GM12878 (cell line): ENCODE measurements around the gene GPC6. TPM values are rescaled to one million over a fixed set of nuclear protein-coding genes. Genes with fewer than 3 reads are reported as not detected.

Experiments used
- ATAC-seq: fragments of 200-7000 bp; cut with Tn5 transposase; 3 replicates; pipeline ENCODE4 v1.9.1; 2020; ENCODE audit warnings: mild to moderate bottlenecking, moderate library complexity
- BruUV-seq: library from RNA; stranded (reverse); fragments of 400-500 nt; replicated peaks from 2 replicates; lab custom pipeline; 2021; lab: Mats Ljungman, UMichigan
- CTCF ChIA-PET: fragments of 300-600 bp; sonication (Branson Sonifier 250); formaldehyde crosslinking; extraction: SDS; loops from one replicate; lab custom pipeline; 2021; ENCODE audit warnings: inconsistent platforms; lab: Yijun Ruan, JAX
- POLR2A ChIA-PET: fragments of 350-600 bp; formaldehyde crosslinking; extraction: SDS; loops from one replicate; lab custom pipeline; 2021; ENCODE audit warnings: inconsistent platforms; lab: Charles Lee
- RAD21 ChIA-PET: fragments of 300-600 bp; sonication (Branson Sonifier 250); formaldehyde crosslinking; loops from one replicate; lab custom pipeline; 2023; ENCODE audit warnings: antibody characterized with exemption; ENCODE audit not compliant: unreplicated experiment; lab: Charles Lee
- SMC1A ChIA-PET: fragments of 300-600 bp; sonication (Branson Sonifier 250); formaldehyde crosslinking; loops from one replicate; lab custom pipeline; 2023; ENCODE audit not compliant: unreplicated experiment, uncharacterized antibody; lab: Charles Lee
- DNase-seq: peaks from one replicate; pipeline ENCODE4 v3.0.0-alpha.2; 2011; ENCODE audit warnings: low read depth, low spot score
- FAIRE-seq: peaks from 3 replicates; lab custom pipeline; 2011; peaks lifted over from hg19 to GRCh38; lab: Jason Lieb, UNC
- H2AFZ ChIP-seq: 2 replicates; pipeline ENCODE4 v1.6.0; 2011; ENCODE audit warnings: low read depth, low read length, control low read depth; ENCODE audit not compliant: control insufficient read depth
- H3K27ac ChIP-seq: 2 replicates; pipeline ENCODE4 v1.5.1; 2011; ENCODE audit warnings: control low read depth; ENCODE audit not compliant: control insufficient read depth, insufficient read depth
- H3K27me3 ChIP-seq, 2 experiments: replicated peaks in 1 of 2; 2 replicates each; pipeline versions ENCODE4 v1.6.0 to v1.6.1; 2011; ENCODE audit warnings: low read length in 1 of 2; ENCODE audit not compliant: control insufficient read depth in 2 of 2, insufficient read depth in 2 of 2
- H3K36me3 ChIP-seq, 2 experiments: 2 replicates each; pipeline ENCODE4 v1.5.1; 2011; ENCODE audit warnings: low read length in 1 of 2; ENCODE audit not compliant: control insufficient read depth in 2 of 2, insufficient read depth in 2 of 2
- H3K4me1 ChIP-seq: 2 replicates; pipeline ENCODE4 v1.6.1; 2011; ENCODE audit warnings: mild to moderate bottlenecking, low read length, moderate library complexity, mixed read lengths; ENCODE audit not compliant: control insufficient read depth, insufficient read depth
- H3K4me2 ChIP-seq: 2 replicates; pipeline ENCODE4 v1.6.0; 2011; ENCODE audit warnings: control low read depth; ENCODE audit not compliant: control insufficient read depth, insufficient read depth
- H3K4me3 ChIP-seq: fragments of 200-600 bp; sonication (generic); 2 replicates; pipeline ENCODE4 v1.5.1; 2016
- H3K79me2 ChIP-seq: 2 replicates; pipeline ENCODE4 v1.6.0; 2011; ENCODE audit warnings: low read length; ENCODE audit not compliant: control insufficient read depth, insufficient read depth
- H3K9ac ChIP-seq: 2 replicates; pipeline ENCODE4 v1.8.0; 2011; ENCODE audit warnings: low read length, control low read depth, mixed read lengths; ENCODE audit not compliant: control insufficient read depth, insufficient read depth
- H3K9me3 ChIP-seq: replicated peaks from 3 replicates; pipeline ENCODE4 v1.5.1; 2011; ENCODE audit warnings: mild to moderate bottlenecking, low read length; ENCODE audit not compliant: control insufficient read depth, insufficient read depth
- H4K20me1 ChIP-seq: 2 replicates; pipeline ENCODE4 v1.6.0; 2011; ENCODE audit not compliant: control insufficient read depth, insufficient read depth
- ASH2L ChIP-seq: fragments of 300-600, 200-600 bp; sonication (generic); IDR thresholded peaks from 2 replicates; pipeline ENCODE4 v1.6.1; 2017; ENCODE audit warnings: low read depth, mild to moderate bottlenecking, borderline replicate concordance
- ATF3 ChIP-seq: IDR thresholded peaks from 2 replicates; pipeline ENCODE4 v1.6.1; 2011; ENCODE audit warnings: low read depth, mild to moderate bottlenecking, low read length, moderate library complexity, borderline replicate concordance; ENCODE audit errors: extremely low read depth
- CBX5 ChIP-seq: sonication (generic); IDR thresholded peaks from 2 replicates; pipeline ENCODE4 v1.6.1; 2016; ENCODE audit warnings: low read depth, moderate library complexity, mild to moderate bottlenecking, inconsistent platforms
- DPF2 ChIP-seq: fragments of 450-650 bp; IDR thresholded peaks from 2 replicates; pipeline ENCODE4 v1.6.1; 2017; ENCODE audit warnings: mild to moderate bottlenecking
- ETV6 ChIP-seq, 2 experiments: fragments of 450-650 bp in 1 of 2; IDR thresholded peaks in 1 of 2; conservative IDR thresholded peaks in 1 of 2; 2 replicates each; pipeline ENCODE4 v1.6.1; 2014; ENCODE audit warnings: antibody characterized with exemption in 1 of 2, borderline replicate concordance in 1 of 2, low read depth in 1 of 2, mild to moderate bottlenecking in 1 of 2, moderate library complexity in 1 of 2
- LARP7 ChIP-seq: fragments of 450-650 bp; IDR thresholded peaks from 2 replicates; pipeline ENCODE4 v1.6.1; 2017; ENCODE audit warnings: mild to moderate bottlenecking
- MTA3 ChIP-seq: IDR thresholded peaks from 2 replicates; pipeline ENCODE4 v1.6.1; 2012; ENCODE audit warnings: low read length, inconsistent platforms, borderline replicate concordance
- NBN ChIP-seq: fragments of 450-650 bp; IDR thresholded peaks from 2 replicates; pipeline ENCODE4 v1.6.1; 2016
- NR2C1 ChIP-seq: fragments of 450-650 bp; IDR thresholded peaks from 2 replicates; pipeline ENCODE4 v1.6.1; 2017; ENCODE audit warnings: antibody characterized with exemption, mild to moderate bottlenecking, moderate library complexity
- PAX5 ChIP-seq: IDR thresholded peaks from 2 replicates; pipeline ENCODE4 v1.6.1; 2011; ENCODE audit warnings: low read depth, low read length, borderline replicate concordance
- POLR2AphosphoS2 ChIP-seq: IDR thresholded peaks from 2 replicates; pipeline ENCODE4 v1.6.1; 2011; ENCODE audit warnings: low read depth, mild to moderate bottlenecking, low read length, improper control_type of control experiment, moderate library complexity
- RELB ChIP-seq: fragments of 450-650 bp; IDR thresholded peaks from 2 replicates; pipeline ENCODE4 v1.6.1; 2017; ENCODE audit warnings: low read depth, mild to moderate bottlenecking, moderate library complexity
- SIX5 ChIP-seq: IDR thresholded peaks from 2 replicates; pipeline ENCODE4 v1.6.1; 2011; ENCODE audit warnings: mild to moderate bottlenecking, low read depth, low read length, moderate library complexity; ENCODE audit not compliant: severe bottlenecking
- in situ Hi-C: fragments of 300-500 bp; cut with MboI; formaldehyde crosslinking; loops from 9 replicates; pipeline ENCODE4 v1.14.3; 2018; ENCODE audit warnings: mixed read lengths
- intact Hi-C: fragments of 100-400 bp; cut with micrococcal nuclease; formaldehyde crosslinking; loops from one replicate; pipeline ENCODE4 v1.14.2; 2022; ENCODE audit not compliant: unreplicated experiment
- polyA plus RNA-seq, 11 experiments: library from polyadenylated mRNA; depleted of rRNA in 4 of 11; unstranded in 6 of 11; stranded (reverse) in 5 of 11; fragments of >200 nt; fragmentation: Nextera tagmentation in 4 of 11; fragmentation: Illumina TruSeq in 1 of 11; extraction: Ambion mirVana in 4 of 11; extraction: Trizol in 1 of 11; gene quantifications; 1 replicate in 1 of 11; 2 replicates in 10 of 11; pipeline versions ENCODE4 v1.2.1 to v1.2.3, GENCODE V29; 2011 to 2016; ENCODE audit warnings: inconsistent platforms in 2 of 11, missing spikeins in 2 of 11, low read depth in 1 of 11
- total RNA-seq, 4 experiments: library from RNA; depleted of rRNA in 3 of 4; stranded (reverse); fragments of >200 nt in 3 of 4; fragmentation: Illumina TruSeq in 1 of 4; extraction: Trizol in 1 of 4; gene quantifications; 2 replicates each; pipeline versions ENCODE4 v1.2.1 to v1.2.3, GENCODE V29; 2013 to 2021

Gene GPC6
- total and polyA plus RNA-seq, 10 of the 15 experiments (the other 5 are each of a cell fraction or from before 2014, with no cell fraction given): 0.03 to 0.04 (median 0.03) TPM; not detected in 7

- ChIA-PET POLR2A (no interaction called here), RAD21 (no interaction called here), CTCF (no interaction called here), SMC1A (no interaction called here)
- in situ Hi-C loops: no loop called here
- H4K20me1 ChIP-seq: no peaks in the 10 kb centered on the region
- H3K4me3 ChIP-seq: no peak overlapping the region
- no peaks in the 10 kb centered on the region for H3K36me3 ChIP-seq
- no TSS peak for BruUV-seq
- ATAC-seq: no peak
- no peaks in the 10 kb centered on the region for H3K79me2 ChIP-seq
- no peak overlapping the region for H3K4me2 ChIP-seq
- no peak overlapping the region for H2AFZ ChIP-seq
- H3K27ac ChIP-seq: no peak overlapping the region
- intact Hi-C loops: no loop called here
- no peaks in the 10 kb centered on the region for H3K27me3 ChIP-seq
- H3K4me1 ChIP-seq: no peaks in the 10 kb centered on the region
- TF ChIP-seq SIX5: no peak
- no peak for TF ChIP-seq LARP7
- TF ChIP-seq ASH2L: no peak
- TF ChIP-seq NR2C1: no peak
- no peak for TF ChIP-seq MTA3
- no peak for TF ChIP-seq NBN
- no peak for TF ChIP-seq POLR2AphosphoS2
- TF ChIP-seq PAX5: no peak
- TF ChIP-seq ATF3: no peak
- TF ChIP-seq ETV6 (conservative IDR thresholded peaks at IDR 0.05 in 1 of 2, IDR thresholded peaks at IDR 0.05 in 1 of 2; ENCODE audit: borderline replicate concordance in 1 of 2, low read depth in 1 of 2): no peak
- TF ChIP-seq RELB: no peak
- TF ChIP-seq DPF2: no peak
- no peak for TF ChIP-seq CBX5
- no peaks in the 10 kb centered on the region for H3K9me3 ChIP-seq
- no peak for FAIRE-seq
- no peak for DNase-seq
- H3K9ac ChIP-seq: no peak overlapping the region
Observed at GRCh38 chr13:93525087-93525486, 298.5 kb downstream of the GPC6 start.
